ENCODE results near the gene AOC3. TPM values are rescaled to one million over a fixed set of nuclear protein-coding genes. Genes with fewer than 3 reads are reported as not detected.
A peak's percentile ranks its signal among the peaks of the same experiment; 100 is the strongest.

Gene AOC3
- total and polyA plus RNA-seq, 2 of the 13 experiments (the other 11 are each of a cell fraction or from before 2014, with no cell fraction given) = 8.7 to 51.7 TPM

- TF ChIP-seq ZHX1 (CRISPR knock-in tag; IDR thresholded peaks at IDR 0.05; ENCODE audit: low read depth) = no peak
- no peak for TF ChIP-seq SKI (IDR thresholded peaks at IDR 0.05; ENCODE audit: partially characterized antibody)
- TF ChIP-seq POGZ (CRISPR knock-in tag; IDR thresholded peaks at IDR 0.05) = peak; percentile 37; the same call in 1 of the 2 replicates
- no peak for TF ChIP-seq FLYWCH1 (CRISPR knock-in tag; IDR thresholded peaks at IDR 0.05)
- no peak for TF ChIP-seq ZKSCAN8 (CRISPR knock-in tag; IDR thresholded peaks at IDR 0.05; ENCODE audit: borderline replicate concordance)
- no peak for TF ChIP-seq NKX3-1 (CRISPR knock-in tag; IDR thresholded peaks at IDR 0.05)
- TF ChIP-seq, protein P1, sequence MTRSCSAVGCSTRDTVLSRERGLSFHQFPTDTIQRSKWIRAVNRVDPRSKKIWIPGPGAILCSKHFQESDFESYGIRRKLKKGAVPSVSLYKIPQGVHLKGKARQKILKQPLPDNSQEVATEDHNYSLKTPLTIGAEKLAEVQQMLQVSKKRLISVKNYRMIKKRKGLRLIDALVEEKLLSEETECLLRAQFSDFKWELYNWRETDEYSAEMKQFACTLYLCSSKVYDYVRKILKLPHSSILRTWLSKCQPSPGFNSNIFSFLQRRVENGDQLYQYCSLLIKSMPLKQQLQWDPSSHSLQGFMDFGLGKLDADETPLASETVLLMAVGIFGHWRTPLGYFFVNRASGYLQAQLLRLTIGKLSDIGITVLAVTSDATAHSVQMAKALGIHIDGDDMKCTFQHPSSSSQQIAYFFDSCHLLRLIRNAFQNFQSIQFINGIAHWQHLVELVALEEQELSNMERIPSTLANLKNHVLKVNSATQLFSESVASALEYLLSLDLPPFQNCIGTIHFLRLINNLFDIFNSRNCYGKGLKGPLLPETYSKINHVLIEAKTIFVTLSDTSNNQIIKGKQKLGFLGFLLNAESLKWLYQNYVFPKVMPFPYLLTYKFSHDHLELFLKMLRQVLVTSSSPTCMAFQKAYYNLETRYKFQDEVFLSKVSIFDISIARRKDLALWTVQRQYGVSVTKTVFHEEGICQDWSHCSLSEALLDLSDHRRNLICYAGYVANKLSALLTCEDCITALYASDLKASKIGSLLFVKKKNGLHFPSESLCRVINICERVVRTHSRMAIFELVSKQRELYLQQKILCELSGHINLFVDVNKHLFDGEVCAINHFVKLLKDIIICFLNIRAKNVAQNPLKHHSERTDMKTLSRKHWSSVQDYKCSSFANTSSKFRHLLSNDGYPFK (CRISPR knock-in tag; IDR thresholded peaks at IDR 0.05; ENCODE audit: borderline replicate concordance) = no peak
- peak; percentile 81; the same call in 1 of the 2 replicates for TF ChIP-seq RXRA (CRISPR knock-in tag; IDR thresholded peaks at IDR 0.05)
- TF ChIP-seq ZNF75D (CRISPR knock-in tag; IDR thresholded peaks at IDR 0.05; ENCODE audit: borderline replicate concordance) = no peak
- no peak for TF ChIP-seq NFATC3 (CRISPR knock-in tag; IDR thresholded peaks at IDR 0.05)
- TF ChIP-seq HMG20B (CRISPR knock-in tag; conservative IDR thresholded peaks at IDR 0.05) = no peak
- TF ChIP-seq ZNF772 (CRISPR knock-in tag; IDR thresholded peaks at IDR 0.05) = no peak
- peak; percentile 39; the same call in 1 of the 2 replicates for TF ChIP-seq HMG20A (CRISPR knock-in tag; IDR thresholded peaks at IDR 0.05; ENCODE audit: borderline replicate concordance)
- TF ChIP-seq, protein P2, sequence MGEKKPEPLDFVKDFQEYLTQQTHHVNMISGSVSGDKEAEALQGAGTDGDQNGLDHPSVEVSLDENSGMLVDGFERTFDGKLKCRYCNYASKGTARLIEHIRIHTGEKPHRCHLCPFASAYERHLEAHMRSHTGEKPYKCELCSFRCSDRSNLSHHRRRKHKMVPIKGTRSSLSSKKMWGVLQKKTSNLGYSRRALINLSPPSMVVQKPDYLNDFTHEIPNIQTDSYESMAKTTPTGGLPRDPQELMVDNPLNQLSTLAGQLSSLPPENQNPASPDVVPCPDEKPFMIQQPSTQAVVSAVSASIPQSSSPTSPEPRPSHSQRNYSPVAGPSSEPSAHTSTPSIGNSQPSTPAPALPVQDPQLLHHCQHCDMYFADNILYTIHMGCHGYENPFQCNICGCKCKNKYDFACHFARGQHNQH (CRISPR knock-in tag; IDR thresholded peaks at IDR 0.05) = peak; percentile 75
- no peak for TF ChIP-seq ZNF589 (CRISPR knock-in tag; conservative IDR thresholded peaks at IDR 0.05)
- no peak for TF ChIP-seq ZBTB33 (CRISPR knock-in tag; IDR thresholded peaks at IDR 0.05)
- TF ChIP-seq BORCS8-MEF2B (CRISPR knock-in tag; IDR thresholded peaks at IDR 0.05) = no peak
- TF ChIP-seq HMGA1 (CRISPR knock-in tag; conservative IDR thresholded peaks at IDR 0.05) = no peak
- no peak for TF ChIP-seq STAG1 (CRISPR knock-in tag; IDR thresholded peaks at IDR 0.05)
- TF ChIP-seq ZNF460 (CRISPR knock-in tag; IDR thresholded peaks at IDR 0.05; ENCODE audit: borderline replicate concordance) = no peak
- TF ChIP-seq ZNF33B (CRISPR knock-in tag; IDR thresholded peaks at IDR 0.05) = no peak
- TF ChIP-seq ZNF672 (CRISPR knock-in tag; IDR thresholded peaks at IDR 0.05) = no peak
These were observed 47.7 kb upstream of the AOC3 start (continued) for GRCh38 chr17:42803074-42803883.

Data from HepG2 (cell line).